ENCODE measurements around the gene RSKR. TPM values are rescaled to one million over a fixed set of nuclear protein-coding genes. Genes with fewer than 3 reads are reported as not detected.

Gene RSKR
- total and polyA plus RNA-seq, 9 of the 15 experiments (the other 6 are each of a cell fraction or from before 2014, with no cell fraction given) = 1.4 to 42.3 (median 16.2) TPM

DNA sequence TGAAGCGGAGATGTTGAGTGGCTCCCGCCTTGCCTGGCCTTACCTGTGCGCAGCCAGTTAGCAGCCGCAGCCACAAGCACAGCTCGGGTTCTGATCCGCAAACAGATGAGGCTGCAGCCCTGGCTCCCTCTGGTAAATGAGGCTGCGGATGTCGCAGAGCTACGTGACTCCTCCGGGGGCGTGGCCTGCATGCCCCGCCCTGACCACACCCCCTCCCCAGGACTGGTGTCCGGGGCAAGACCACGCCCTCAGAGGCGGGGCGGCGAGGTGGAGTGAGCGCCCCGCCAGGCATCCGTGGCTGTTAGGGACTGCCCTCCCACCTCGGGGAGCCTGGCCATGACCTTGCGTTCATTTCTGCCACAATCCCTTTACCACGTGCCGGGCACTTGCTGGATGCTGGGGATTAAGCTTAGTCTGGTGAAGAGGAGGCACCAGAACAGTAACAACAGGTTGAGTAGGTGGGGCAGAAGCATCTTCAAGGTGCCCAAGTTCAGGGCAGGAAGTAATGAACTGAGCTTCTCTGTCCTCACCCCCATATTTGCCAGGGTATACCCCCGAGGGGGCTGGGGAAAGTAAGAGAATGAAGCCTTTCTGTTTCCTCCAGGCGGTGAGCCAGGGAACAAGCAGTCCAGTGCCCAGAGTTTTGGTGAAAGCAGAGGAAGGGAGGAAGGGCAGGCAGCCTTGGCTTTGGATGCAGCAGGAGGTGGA, 37.1 kb downstream of the RSKR start, which contains the start of gene ALDOC (continued):
- TF ChIP-seq HNRNPK (IDR thresholded peaks at IDR 0.05; ENCODE audit: low read depth, low read length, poor library complexity, severe bottlenecking) (no peak), MCM3 (IDR thresholded peaks at IDR 0.05) (no peak), MBD2 (IDR thresholded peaks at IDR 0.05; ENCODE audit: borderline replicate concordance, low read depth) (peak; percentile 44; the same call in 1 of the 2 replicates), POLR2AphosphoS5 (IDR thresholded peaks at IDR 0.05; ENCODE audit: control insufficient read depth, insufficient read depth, low read depth, low read length) (peak; percentile 65), ZNF699 (CRISPR knock-in tag; IDR thresholded peaks at IDR 0.05; ENCODE audit: insufficient replicate concordance) (no peak), NR2C1 (IDR thresholded peaks at IDR 0.05) (no peak), NR2C1 (tag; IDR thresholded peaks at IDR 0.05) (peak; percentile 76), RBM39 (optimal IDR thresholded peaks at IDR 0.05; ENCODE audit: low read depth, low read length) (no peak), CHCHD3 (CRISPR knock-in tag; IDR thresholded peaks at IDR 0.05) (0 out of 2 replicates have a peak, but pooled peaks have one; percentile 6), BCL6 (CRISPR knock-in tag; IDR thresholded peaks at IDR 0.05) (no peak), POLR2H (tag; IDR thresholded peaks at IDR 0.05; ENCODE audit: low read depth) (peak; percentile 91), FOXJ3 (CRISPR knock-in tag; IDR thresholded peaks at IDR 0.05) (no peak), GABPB2 (CRISPR knock-in tag; conservative IDR thresholded peaks at IDR 0.05) (no peak), EP400 (IDR thresholded peaks at IDR 0.05) (peak; percentile 90), POU5F1 (IDR thresholded peaks at IDR 0.05; ENCODE audit: borderline replicate concordance, low read depth, low read length, partially characterized antibody) (no peak), TBP (optimal IDR thresholded peaks at IDR 0.05; ENCODE audit: low read depth, low read length) (peak; percentile 95), CEBPB (tag; IDR thresholded peaks at IDR 0.05) (no peak)
- TF ChIP-seq, protein P1, sequence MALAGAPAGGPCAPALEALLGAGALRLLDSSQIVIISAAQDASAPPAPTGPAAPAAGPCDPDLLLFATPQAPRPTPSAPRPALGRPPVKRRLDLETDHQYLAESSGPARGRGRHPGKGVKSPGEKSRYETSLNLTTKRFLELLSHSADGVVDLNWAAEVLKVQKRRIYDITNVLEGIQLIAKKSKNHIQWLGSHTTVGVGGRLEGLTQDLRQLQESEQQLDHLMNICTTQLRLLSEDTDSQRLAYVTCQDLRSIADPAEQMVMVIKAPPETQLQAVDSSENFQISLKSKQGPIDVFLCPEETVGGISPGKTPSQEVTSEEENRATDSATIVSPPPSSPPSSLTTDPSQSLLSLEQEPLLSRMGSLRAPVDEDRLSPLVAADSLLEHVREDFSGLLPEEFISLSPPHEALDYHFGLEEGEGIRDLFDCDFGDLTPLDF (CRISPR knock-in tag; IDR thresholded peaks at IDR 0.05) = no peak
- TF ChIP-seq, protein P2, sequence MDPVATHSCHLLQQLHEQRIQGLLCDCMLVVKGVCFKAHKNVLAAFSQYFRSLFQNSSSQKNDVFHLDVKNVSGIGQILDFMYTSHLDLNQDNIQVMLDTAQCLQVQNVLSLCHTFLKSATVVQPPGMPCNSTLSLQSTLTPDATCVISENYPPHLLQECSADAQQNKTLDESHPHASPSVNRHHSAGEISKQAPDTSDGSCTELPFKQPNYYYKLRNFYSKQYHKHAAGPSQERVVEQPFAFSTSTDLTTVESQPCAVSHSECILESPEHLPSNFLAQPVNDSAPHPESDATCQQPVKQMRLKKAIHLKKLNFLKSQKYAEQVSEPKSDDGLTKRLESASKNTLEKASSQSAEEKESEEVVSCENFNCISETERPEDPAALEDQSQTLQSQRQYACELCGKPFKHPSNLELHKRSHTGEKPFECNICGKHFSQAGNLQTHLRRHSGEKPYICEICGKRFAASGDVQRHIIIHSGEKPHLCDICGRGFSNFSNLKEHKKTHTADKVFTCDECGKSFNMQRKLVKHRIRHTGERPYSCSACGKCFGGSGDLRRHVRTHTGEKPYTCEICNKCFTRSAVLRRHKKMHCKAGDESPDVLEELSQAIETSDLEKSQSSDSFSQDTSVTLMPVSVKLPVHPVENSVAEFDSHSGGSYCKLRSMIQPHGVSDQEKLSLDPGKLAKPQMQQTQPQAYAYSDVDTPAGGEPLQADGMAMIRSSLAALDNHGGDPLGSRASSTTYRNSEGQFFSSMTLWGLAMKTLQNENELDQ (CRISPR knock-in tag; IDR thresholded peaks at IDR 0.05; ENCODE audit: borderline replicate concordance) = no peak
- TF ChIP-seq, protein P3, sequence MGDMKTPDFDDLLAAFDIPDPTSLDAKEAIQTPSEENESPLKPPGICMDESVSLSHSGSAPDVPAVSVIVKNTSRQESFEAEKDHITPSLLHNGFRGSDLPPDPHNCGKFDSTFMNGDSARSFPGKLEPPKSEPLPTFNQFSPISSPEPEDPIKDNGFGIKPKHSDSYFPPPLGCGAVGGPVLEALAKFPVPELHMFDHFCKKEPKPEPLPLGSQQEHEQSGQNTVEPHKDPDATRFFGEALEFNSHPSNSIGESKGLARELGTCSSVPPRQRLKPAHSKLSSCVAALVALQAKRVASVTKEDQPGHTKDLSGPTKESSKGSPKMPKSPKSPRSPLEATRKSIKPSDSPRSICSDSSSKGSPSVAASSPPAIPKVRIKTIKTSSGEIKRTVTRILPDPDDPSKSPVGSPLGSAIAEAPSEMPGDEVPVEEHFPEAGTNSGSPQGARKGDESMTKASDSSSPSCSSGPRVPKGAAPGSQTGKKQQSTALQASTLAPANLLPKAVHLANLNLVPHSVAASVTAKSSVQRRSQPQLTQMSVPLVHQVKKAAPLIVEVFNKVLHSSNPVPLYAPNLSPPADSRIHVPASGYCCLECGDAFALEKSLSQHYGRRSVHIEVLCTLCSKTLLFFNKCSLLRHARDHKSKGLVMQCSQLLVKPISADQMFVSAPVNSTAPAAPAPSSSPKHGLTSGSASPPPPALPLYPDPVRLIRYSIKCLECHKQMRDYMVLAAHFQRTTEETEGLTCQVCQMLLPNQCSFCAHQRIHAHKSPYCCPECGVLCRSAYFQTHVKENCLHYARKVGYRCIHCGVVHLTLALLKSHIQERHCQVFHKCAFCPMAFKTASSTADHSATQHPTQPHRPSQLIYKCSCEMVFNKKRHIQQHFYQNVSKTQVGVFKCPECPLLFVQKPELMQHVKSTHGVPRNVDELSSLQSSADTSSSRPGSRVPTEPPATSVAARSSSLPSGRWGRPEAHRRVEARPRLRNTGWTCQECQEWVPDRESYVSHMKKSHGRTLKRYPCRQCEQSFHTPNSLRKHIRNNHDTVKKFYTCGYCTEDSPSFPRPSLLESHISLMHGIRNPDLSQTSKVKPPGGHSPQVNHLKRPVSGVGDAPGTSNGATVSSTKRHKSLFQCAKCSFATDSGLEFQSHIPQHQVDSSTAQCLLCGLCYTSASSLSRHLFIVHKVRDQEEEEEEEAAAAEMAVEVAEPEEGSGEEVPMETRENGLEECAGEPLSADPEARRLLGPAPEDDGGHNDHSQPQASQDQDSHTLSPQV (IDR thresholded peaks at IDR 0.05) = peak; percentile 99

Measured in K562 (cell line).